HEK293 (cell line): ENCODE measurements around the gene DCST1.

Experiments used
- BCL6B ChIP-seq: fragments of 450-650 bp; formaldehyde crosslinking; IDR thresholded peaks from 2 replicates; pipeline ENCODE4 v1.5.1; 2017; ENCODE audit warnings: missing biosample characterization, missing genetic modification characterization
- GLI2 ChIP-seq: fragments of 450-650 bp; formaldehyde crosslinking; IDR thresholded peaks from 2 replicates; pipeline ENCODE4; 2017; ENCODE audit warnings: missing biosample characterization, missing genetic modification characterization, low read depth, borderline replicate concordance
- GLIS2 ChIP-seq: fragments of 450-650 bp; formaldehyde crosslinking; IDR thresholded peaks from 2 replicates; pipeline ENCODE4 v1.5.1; 2016; ENCODE audit warnings: missing biosample characterization, missing genetic modification characterization
- OVOL3 ChIP-seq: fragments of 450-650 bp; formaldehyde crosslinking; IDR thresholded peaks from 2 replicates; pipeline ENCODE4 v1.5.1; 2016; ENCODE audit warnings: missing biosample characterization, missing genetic modification characterization
- PBX3 ChIP-seq: sonication (generic); formaldehyde crosslinking; IDR thresholded peaks from 2 replicates; pipeline ENCODE4 v1.8.1; 2022; ENCODE audit warnings: mild to moderate bottlenecking, moderate library complexity, missing genetic modification reagents
- PRDM10 ChIP-seq: fragments of 450-650 bp; formaldehyde crosslinking; IDR thresholded peaks from 2 replicates; pipeline ENCODE4 v1.5.1; 2016; ENCODE audit warnings: missing biosample characterization, missing genetic modification characterization
- SCRT1 ChIP-seq: fragments of 450-650 bp; formaldehyde crosslinking; IDR thresholded peaks from 2 replicates; pipeline ENCODE4 v1.5.1; 2016; ENCODE audit warnings: missing biosample characterization, missing genetic modification characterization, borderline replicate concordance
- SP2 ChIP-seq: fragments of 450-650 bp; formaldehyde crosslinking; IDR thresholded peaks from 2 replicates; pipeline ENCODE4 v1.5.1; 2016; ENCODE audit warnings: missing biosample characterization, missing genetic modification characterization
- SP3 ChIP-seq: fragments of 450-650 bp; formaldehyde crosslinking; IDR thresholded peaks from 2 replicates; pipeline ENCODE4 v1.5.1; 2016; ENCODE audit warnings: missing biosample characterization, missing genetic modification characterization
- YY1 ChIP-seq: fragments of 450-650 bp; formaldehyde crosslinking; IDR thresholded peaks from 2 replicates; pipeline ENCODE4 v1.5.1; 2018; ENCODE audit warnings: missing biosample characterization, missing genetic modification characterization
- ZBTB11 ChIP-seq: fragments of 450-650 bp; formaldehyde crosslinking; conservative IDR thresholded peaks from 2 replicates; pipeline ENCODE4 v1.5.1; 2016; ENCODE audit warnings: low read depth, missing biosample characterization, missing genetic modification characterization
- ZBTB26 ChIP-seq: fragments of 450-650 bp; formaldehyde crosslinking; optimal IDR thresholded peaks from 2 replicates; pipeline ENCODE3; 2016; ENCODE audit warnings: missing biosample characterization, mild to moderate bottlenecking, missing genetic modification characterization
- ZFP69B ChIP-seq: fragments of 450-650 bp; formaldehyde crosslinking; IDR thresholded peaks from 2 replicates; pipeline ENCODE4 v1.5.1; 2016; ENCODE audit warnings: missing biosample characterization, missing genetic modification characterization
- ZNF140 ChIP-seq: fragments of 450-650 bp; formaldehyde crosslinking; IDR thresholded peaks from 2 replicates; pipeline ENCODE4 v1.5.1; 2016; ENCODE audit warnings: missing biosample characterization, missing genetic modification characterization
- ZNF184 ChIP-seq: fragments of 450-650 bp; IDR thresholded peaks from 2 replicates; pipeline ENCODE4 v1.5.1; 2018; ENCODE audit warnings: missing biosample characterization, mild to moderate bottlenecking, missing genetic modification characterization
- ZNF274 ChIP-seq, 2 experiments: fragments of 200-500 bp in 1 of 2; fragments of 450-650 bp in 1 of 2; sonication (Bioruptor generic) in 1 of 2; formaldehyde crosslinking in 1 of 2; IDR thresholded peaks; 2 replicates each; pipeline versions ENCODE4 v1.5.1 to v1.6.1; 2014 to 2016; ENCODE audit warnings: borderline replicate concordance in 1 of 2, inconsistent platforms in 1 of 2, low read length in 1 of 2, missing biosample characterization in 1 of 2, missing genetic modification characterization in 1 of 2
- ZNF292 ChIP-seq: fragments of 450-650 bp; formaldehyde crosslinking; IDR thresholded peaks from 2 replicates; pipeline ENCODE4 v1.5.1; 2016; ENCODE audit warnings: low read depth, missing biosample characterization, missing genetic modification characterization, borderline replicate concordance
- ZNF341 ChIP-seq: fragments of 450-650 bp; formaldehyde crosslinking; IDR thresholded peaks from 2 replicates; pipeline ENCODE4; 2016; ENCODE audit warnings: low read depth, missing biosample characterization, missing genetic modification characterization
- ZNF529 ChIP-seq: fragments of 450-650 bp; formaldehyde crosslinking; IDR thresholded peaks from 2 replicates; pipeline ENCODE4 v1.5.1; 2017; ENCODE audit warnings: missing genetic modification characterization, missing biosample characterization; ENCODE audit not compliant: insufficient replicate concordance
- ZNF544 ChIP-seq: fragments of 450-650 bp; formaldehyde crosslinking; IDR thresholded peaks from 2 replicates; pipeline ENCODE4 v1.5.0; 2017; ENCODE audit warnings: missing biosample characterization, missing genetic modification characterization
- ZNF561 ChIP-seq: fragments of 450-650 bp; IDR thresholded peaks from 2 replicates; pipeline ENCODE4 v1.5.1; 2018; ENCODE audit warnings: missing biosample characterization, missing genetic modification characterization, borderline replicate concordance
- ZNF610 ChIP-seq: fragments of 450-650 bp; formaldehyde crosslinking; IDR thresholded peaks from 2 replicates; pipeline ENCODE4 v1.5.1; 2016; ENCODE audit warnings: missing biosample characterization, missing genetic modification characterization, borderline replicate concordance
- ZNF777 ChIP-seq: fragments of 450-650 bp; formaldehyde crosslinking; IDR thresholded peaks from 2 replicates; pipeline ENCODE4 v1.5.1; 2017; ENCODE audit warnings: missing biosample characterization, missing genetic modification characterization, borderline replicate concordance
- ZNF791 ChIP-seq: fragments of 450-650 bp; formaldehyde crosslinking; IDR thresholded peaks from 2 replicates; pipeline ENCODE4 v1.5.1; 2016; ENCODE audit warnings: missing biosample characterization, missing genetic modification characterization
- ZSCAN4 ChIP-seq: fragments of 450-650 bp; formaldehyde crosslinking; IDR thresholded peaks from 2 replicates; pipeline ENCODE4 v1.5.1; 2017; ENCODE audit warnings: missing biosample characterization, missing genetic modification characterization
- ZXDB ChIP-seq: fragments of 450-650 bp; formaldehyde crosslinking; IDR thresholded peaks from 2 replicates; pipeline ENCODE4 v1.5.1; 2016; ENCODE audit warnings: missing biosample characterization, missing genetic modification characterization

DCST1 gene

GRCh38 chr1:155003766-155004351 is 29.8 kb upstream of the DCST1 start (continued):
- TF ChIP-seq PRDM10 (tag by site-specific recombination) (peak; percentile 92), ZNF561 (tag by site-specific recombination) (no peak), SP3 (tag by site-specific recombination) (peak; percentile 52), BCL6B (tag by site-specific recombination) (no peak), GLI2 (tag by site-specific recombination) (no peak), ZBTB26 (peak; percentile 27), ZNF529 (no peak), ZNF791 (tag by site-specific recombination) (no peak), ZNF610 (tag by site-specific recombination) (no peak), ZXDB (tag by site-specific recombination) (peak; percentile 95), GLIS2 (peak; percentile 88), ZBTB11 (peak; percentile 86), ZFP69B (0 out of 2 replicates have a peak, but pooled peaks have one; percentile 16), ZNF777 (tag by site-specific recombination) (no peak), ZNF140 (tag by site-specific recombination) (no peak), OVOL3 (tag by site-specific recombination) (no peak), YY1 (tag by site-specific recombination) (no peak), ZSCAN4 (tag by site-specific recombination) (no peak), SP2 (tag by site-specific recombination) (peak; percentile 65), ZNF341 (tag by site-specific recombination) (no peak), SCRT1 (tag by site-specific recombination) (no peak), ZNF184 (tag by site-specific recombination) (no peak), ZNF292 (tag by site-specific recombination) (no peak), ZNF274 (IDR thresholded peaks at IDR 0.05; ENCODE audit: low read length) (no peak), ZNF274 (tag by site-specific recombination; IDR thresholded peaks at IDR 0.05; ENCODE audit: borderline replicate concordance) (no peak), ZNF544 (tag by site-specific recombination) (no peak), PBX3 (no peak)
